ENCODE results near the gene IL6R. TPM values are rescaled to one million over a fixed set of nuclear protein-coding genes. Genes with fewer than 3 reads are reported as not detected.
"Not testable (repeated sequence)": the region's sequence is repeated elsewhere in the genome, so short reads cannot be mapped to it uniquely, and the experiment has no call there.

The IL6R gene
- polyA plus RNA-seq, 3 donors = 6.5 to 8.2 (median 6.8) TPM

DNA sequence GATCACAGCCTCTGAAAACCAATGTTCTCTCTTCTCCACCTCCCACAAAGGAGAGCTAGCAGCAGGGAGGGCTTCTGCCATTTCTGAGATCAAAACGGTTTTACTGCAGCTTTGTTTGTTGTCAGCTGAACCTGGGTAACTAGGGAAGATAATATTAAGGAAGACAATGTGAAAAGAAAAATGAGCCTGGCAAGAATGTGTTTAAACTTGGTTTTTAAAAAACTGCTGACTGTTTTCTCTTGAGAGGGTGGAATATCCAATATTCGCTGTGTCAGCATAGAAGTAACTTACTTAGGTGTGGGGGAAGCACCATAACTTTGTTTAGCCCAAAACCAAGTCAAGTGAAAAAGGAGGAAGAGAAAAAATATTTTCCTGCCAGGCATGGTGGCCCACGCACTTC, 61.1 kb downstream of the IL6R start:
- no peak for DNase-seq (ENCODE audit: extremely low read depth in 1 of 11, low read depth in 9 of 11, low spot score in 4 of 11)

DNA sequence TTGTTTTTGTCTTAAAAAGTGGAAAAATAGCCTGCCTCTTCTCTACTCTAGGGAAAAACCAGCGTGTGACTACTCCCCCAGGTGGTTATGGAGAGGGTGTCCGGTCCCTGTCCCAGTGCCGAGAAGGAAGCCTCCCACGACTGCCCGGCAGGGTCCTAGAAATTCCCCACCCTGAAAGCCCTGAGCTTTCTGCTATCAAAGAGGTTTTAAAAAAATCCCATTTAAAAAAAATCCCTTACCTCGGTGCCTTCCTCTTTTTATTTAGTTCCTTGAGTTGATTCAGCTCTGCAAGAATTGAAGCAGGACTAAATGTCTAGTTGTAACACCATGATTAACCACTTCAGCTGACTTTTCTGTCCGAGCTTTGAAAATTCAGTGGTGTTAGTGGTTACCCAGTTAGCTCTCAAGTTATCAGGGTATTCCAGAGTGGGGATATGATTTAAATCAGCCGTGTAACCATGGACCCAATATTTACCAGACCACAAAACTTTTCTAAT, 61.8 kb downstream of the IL6R start:
- DNase-seq (ENCODE audit: extremely low read depth in 1 of 11, low read depth in 9 of 11, low spot score in 4 of 11) = no peak

DNA sequence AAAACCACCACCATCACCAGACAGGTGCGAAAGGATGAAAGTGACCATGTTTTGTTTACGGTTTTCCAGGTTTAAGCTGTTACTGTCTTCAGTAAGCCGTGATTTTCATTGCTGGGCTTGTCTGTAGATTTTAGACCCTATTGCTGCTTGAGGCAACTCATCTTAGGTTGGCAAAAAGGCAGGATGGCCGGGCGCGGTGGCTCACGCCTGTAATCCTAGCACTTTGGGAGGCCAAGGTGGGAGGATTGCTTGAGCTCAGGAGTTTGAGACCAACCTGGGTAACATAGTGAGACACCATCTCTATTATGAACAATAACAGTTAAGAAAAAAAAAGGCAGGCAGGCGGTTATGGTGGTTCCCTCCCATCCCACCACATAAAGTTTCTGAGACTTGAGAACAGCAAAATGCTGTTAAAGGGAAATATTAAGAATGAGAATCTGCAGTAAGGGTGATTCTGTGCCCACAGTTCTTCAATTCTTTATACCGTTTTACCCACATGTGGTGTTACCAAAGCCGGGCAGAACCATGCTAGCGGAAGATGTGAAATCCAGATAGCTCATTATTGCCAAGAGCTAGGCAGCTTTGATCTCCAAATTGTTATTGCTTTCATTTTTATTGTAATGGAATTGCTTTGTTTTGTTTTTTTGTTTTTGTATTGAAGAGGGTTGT, 62.4 kb downstream of the IL6R start:
- no peak for DNase-seq (ENCODE audit: extremely low read depth in 1 of 11, low read depth in 9 of 11, low spot score in 4 of 11)

DNA sequence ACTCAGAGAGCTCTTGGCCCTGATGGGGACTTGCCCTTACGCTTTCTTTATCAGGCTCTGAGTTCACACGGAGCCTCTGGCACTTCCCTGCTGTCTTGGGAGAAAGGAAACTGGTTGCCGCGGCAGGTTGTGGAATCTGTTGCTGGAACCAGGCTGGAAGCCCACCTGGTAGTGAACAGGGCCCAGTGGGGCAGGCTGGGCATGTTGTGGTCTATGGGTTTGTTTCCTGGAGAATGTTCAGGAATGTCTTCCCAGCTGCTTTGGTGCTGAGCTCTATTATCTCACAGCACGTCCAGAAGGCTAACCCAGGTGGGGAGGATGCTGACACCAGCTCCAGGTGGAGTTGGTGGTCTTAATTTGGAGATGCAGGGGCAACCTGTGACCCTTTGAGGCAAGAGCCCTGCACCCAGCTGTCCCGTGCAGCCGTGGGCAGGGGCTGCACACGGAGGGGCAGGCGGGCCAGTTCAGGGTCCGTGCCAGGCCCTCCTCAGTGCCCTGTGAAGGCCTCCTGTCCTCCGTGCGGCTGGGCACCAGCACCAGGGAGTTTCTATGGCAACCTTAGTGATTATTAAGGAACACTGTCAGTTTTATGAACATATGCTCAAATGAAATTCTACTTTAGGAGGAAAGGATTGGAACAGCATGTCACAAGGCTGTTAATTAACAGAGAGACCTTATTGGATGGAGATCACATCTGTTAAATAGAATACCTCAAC, 63.5 kb downstream of the IL6R start:
- no peak for DNase-seq (ENCODE audit: extremely low read depth in 1 of 11, low read depth in 9 of 11, low spot score in 4 of 11)

DNA sequence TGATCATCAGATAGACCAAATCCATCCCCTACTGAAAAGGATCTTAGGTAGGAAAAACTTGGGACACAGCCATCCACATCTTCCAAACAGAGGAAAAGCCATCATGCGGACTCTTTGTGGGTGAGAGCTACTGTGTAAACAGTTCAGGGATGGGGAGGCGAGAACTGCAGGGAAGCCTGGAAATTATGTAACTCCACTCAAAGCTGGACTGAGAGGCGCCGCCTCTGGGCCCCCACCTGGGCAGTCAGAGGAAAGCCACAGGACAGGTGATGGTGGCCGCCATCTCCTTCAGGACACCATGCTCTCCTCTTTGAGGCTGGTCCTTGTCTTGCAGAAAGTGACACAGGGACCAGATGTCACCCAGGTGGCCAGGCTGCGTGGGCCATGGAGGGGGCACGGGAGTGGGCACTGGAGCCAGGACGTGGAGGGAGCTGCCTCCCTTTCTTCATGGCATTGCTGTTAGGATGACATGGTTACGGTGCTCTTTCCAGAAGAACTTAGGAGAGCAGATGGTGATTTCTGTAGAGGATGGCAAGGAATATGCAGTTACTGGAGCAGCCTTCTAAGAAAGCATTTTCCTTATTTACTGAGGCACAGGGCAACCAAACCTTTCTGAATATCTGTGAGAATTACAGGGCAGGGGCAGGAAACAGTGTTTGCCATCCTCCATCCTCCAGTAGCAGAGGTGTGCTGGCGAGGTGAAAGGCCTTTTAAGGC, 64.9 kb downstream of the IL6R start:
- DNase-seq (ENCODE audit: extremely low read depth in 1 of 11, low read depth in 9 of 11, low spot score in 4 of 11) = no peak

DNA sequence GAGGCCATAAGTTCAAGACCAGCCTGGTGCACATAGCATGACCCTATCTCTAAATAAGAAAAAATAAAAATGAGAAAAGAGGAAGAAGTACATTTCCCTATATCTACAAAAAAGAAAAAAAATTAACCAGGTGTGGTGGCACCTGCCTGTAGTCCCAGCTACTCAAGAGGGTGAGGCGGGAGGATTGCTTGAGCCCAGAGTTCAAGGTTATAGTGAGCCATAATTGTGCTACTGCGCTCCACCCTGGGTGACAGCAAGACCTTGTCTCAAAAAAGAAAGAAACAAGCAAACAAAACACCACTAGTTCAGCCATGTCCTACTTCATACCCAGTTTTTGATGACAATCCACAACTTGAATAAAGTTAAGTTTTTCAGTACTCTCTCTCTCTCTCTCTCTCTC, 66.2 kb downstream of the IL6R start:
- DNase-seq (ENCODE audit: extremely low read depth in 1 of 11, low read depth in 9 of 11, low spot score in 4 of 11) = no peak

DNA sequence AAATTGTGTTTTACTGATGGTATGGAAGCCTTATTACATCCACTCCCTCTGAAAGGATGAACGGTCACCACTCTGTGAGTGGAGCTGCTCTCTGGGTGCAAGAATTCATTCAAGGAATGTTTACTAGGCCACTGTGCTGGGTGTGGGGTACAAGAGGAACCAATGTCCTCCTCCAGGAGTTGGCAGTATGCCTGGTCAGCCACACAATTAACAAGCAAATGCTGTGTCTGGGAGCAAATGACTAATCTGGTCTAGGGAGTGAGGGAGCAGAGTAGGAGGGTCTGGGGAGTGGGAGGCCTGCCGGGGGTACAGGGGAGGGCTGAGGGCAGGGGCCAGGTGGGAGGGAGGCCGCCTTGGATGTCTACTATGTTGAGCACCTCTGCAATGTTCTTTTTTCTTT, 69.7 kb downstream of the IL6R start:
- DNase-seq (ENCODE audit: extremely low read depth in 1 of 11, low read depth in 9 of 11, low spot score in 4 of 11) = no peak

DNA sequence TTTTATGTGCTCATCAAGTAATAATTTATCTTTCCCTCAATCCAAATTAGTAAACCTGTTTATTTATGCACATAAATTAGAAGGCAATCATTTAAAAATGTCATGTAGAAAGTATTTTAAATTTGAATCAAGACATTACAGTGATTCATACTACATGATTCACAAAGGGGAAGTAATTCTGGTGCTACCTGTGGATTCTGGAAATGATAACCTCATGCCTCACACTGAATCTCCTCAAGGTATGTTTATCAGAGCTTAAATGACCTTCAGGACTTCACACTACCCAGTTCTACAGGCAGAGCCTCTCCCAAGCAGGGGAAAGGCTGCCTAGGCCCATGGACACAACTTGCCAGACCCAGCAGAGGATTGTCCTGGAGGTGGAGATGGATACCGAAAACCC, 71.6 kb downstream of the IL6R start:
- DNase-seq (ENCODE audit: extremely low read depth in 1 of 11, low read depth in 9 of 11, low spot score in 4 of 11) = no peak

DNA sequence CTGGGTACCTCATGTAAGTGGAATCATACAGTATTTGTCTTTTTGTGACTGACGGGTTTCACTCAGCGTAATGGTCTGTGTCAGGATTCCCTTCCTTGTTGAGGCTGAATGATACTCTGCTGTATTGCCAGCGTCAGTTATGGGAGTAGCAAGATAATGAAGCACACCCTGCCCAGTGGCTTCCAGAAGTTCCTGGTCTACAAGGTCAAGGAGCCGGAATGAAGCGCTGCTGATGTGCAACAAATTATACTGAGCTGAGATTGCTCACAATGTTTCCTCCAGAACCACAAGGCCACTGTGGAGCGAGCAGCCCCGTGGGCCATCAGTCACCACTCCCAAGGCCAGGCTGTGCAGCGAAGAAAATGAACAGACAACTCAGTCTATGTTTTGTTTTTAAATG, 72.9 kb downstream of the IL6R start:
- no peak for DNase-seq (ENCODE audit: extremely low read depth in 1 of 11, low read depth in 9 of 11, low spot score in 4 of 11)

DNA sequence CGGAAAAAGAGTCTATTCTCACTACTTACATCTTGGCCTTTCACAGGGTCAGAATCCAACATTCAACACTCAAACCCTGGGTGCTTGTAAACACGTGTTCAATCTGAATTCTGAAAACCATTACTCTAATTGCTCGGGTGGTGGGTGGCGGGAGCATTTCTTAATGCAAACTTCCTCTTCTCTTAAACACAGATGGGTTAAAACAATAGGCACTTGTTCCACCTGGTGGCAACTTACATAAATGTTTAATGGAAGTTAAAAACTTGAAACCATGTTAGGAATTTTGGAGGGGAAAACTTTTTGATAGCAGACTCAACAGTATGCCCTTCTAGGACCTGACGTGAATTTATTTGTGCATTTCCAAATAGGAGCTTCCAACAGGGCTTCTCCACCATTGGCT, 73.5 kb downstream of the IL6R start:
- DNase-seq (ENCODE audit: extremely low read depth in 1 of 11, low read depth in 9 of 11, low spot score in 4 of 11) = no peak

DNA sequence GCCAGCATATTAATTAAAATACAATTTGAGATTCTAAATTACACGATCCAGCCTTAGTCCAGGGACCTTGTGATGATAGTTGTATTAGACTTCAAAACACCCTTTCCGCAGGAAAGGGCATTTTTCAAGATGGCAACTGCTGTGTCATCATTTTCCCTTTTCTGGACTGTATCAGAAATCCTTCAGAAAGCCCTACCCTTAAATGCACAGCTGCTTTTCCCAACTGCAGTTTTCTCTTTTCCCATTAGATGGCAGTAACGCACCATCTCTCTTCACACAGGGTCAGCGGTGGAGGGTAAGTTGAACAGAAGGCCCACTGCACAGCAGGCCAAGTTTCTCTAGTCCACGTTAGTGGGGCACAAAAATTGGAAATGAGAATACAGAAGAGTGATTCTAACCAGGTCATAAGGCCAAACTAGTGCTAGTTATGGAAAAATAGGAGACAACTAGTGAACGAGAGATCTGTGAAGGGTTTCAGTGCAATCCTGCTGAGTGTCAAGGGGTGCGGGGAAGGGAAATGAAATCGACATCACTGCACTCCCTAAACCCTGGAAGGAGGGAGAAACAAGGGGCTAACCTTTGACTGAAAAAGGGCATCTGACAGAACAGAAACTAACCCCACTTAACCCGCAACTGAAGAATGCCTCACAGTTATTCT, 74.8 kb downstream of the IL6R start:
- peak; percentile 70 to 86 (median 76) for DNase-seq (ENCODE audit: extremely low read depth in 1 of 11, low read depth in 9 of 11, low spot score in 4 of 11)

DNA sequence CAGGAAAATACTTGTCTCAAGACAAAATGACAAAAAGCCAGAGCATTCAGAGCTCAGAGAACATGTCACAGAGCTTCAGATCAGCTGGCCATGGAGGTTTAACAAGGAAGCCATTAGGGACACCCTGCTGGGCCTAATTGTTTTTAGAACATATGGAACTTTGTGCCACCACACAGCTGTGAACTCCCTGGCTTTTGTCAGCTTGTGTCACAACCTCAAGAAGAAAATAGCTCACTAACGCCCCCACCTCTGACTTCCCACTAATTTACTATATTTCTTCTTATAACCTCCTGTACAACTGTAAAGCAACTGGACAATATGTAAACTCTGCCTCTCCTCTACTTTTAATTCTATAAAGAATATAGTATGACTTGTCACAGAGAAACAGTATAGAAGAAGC, 75.9 kb downstream of the IL6R start:
- DNase-seq (ENCODE audit: extremely low read depth in 1 of 11, low read depth in 9 of 11, low spot score in 4 of 11) = no peak

DNA sequence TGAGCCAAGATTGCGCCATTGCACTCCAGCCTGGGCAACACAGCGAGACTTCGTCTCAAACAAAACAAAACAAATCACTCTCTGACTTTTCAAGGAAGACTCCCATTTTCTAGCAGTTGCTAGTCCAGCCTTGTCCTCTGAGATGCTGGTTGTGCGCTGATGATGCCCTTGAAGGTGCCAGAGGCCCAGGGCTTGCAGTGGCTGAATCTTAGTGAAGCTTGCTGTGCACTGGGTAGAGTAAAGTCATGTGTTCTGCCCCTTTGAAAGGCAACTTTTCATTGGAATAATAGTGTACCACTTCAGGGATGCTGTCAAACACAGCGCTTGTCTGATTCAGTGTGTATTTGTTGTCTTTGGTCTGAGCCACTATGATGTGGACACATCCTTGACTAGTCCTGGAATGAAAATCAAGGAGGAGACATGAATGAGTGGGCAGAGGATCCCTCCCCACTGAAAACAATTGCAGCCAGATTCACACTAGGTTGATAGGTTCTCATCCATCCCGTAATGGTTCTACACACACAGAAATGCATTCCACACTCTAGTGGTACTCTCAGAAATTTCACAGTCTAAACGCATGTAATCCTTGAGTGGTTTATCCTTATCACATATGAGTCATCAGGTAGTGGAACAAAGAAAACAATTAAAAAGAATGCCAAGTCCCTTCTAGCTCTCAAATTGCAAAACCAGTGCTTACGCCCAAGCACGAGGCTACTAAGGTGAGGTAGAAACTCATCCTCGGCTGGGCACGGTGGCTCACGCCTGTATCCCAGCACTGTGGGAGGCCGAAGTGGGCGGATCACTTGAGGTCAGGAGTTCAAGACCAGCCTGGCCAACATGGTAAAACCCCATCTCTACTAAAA, 79.0 kb downstream of the IL6R start:
- no peak for DNase-seq (ENCODE audit: extremely low read depth in 1 of 11, low read depth in 9 of 11, low spot score in 4 of 11)

DNA sequence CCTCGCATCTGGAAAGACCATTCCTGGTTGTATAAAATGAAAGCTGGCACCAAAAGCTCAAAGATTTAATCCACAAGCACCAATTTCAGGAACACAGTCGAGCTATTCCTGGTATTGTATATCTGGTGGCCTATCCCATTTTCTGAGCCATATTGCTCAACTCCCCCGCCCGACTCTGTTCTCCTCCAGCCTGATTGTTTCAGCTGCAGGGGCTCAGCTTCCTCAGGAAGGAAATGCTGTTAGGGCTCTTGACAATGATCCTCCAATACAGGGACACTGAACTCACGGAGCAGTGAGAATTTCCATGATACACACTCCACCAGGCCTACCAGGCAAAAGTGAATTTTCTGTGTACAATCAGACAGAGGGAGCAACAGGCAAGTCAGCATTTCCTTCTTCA, 80.0 kb downstream of the IL6R start:
- DNase-seq (ENCODE audit: extremely low read depth in 1 of 11, low read depth in 9 of 11, low spot score in 4 of 11) = no peak

DNA sequence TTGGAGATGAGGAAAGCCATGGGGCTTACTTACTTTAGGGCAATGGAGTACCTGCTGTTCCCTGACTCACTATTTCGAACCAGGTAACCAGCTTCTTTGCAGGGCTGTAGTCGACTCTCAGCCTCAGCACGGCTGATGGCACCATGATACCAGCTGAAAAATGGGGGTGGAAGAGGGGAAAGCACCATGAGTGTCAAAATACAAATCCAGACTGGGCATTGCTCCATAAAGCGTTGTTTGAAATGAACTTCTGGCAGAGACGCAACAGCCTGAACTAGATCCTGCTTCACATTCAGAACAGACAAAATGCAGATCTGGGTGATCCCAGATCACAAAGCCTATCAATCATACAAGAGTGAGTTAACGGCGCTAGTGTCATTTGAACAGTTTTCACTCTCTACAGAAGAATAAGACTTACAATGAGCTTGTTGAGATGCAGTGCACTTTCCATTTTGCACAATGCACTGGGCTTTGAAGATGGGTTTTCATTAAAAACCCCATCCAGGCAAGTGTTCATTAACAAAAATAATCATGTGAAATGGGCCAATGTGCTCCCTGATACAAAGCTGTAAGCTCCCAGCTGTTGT, 80.9 kb downstream of the IL6R start:
- DNase-seq (ENCODE audit: extremely low read depth in 1 of 11, low read depth in 9 of 11, low spot score in 4 of 11) = no peak

DNA sequence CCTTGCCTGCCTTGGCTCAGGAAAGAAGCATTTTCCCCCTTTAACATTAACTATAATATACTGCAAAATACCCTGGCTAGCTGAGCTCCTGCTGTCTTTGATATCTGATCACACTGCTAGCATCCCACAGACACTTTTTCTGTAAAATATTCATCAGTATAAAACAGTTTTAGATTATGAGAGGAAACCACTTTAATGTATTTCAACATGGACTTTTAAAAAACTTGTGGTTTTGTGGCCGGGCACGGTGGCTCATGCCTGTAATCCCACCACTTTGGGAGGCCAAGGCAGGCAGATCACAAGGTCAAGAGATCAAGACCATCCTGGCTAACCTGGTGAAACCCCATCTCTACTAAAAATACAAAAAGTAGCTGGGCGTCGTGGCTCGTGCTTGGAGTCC, 81.6 kb downstream of the IL6R start:
- DNase-seq (ENCODE audit: extremely low read depth in 1 of 11, low read depth in 9 of 11, low spot score in 4 of 11) = not testable (repeated sequence)

DNA sequence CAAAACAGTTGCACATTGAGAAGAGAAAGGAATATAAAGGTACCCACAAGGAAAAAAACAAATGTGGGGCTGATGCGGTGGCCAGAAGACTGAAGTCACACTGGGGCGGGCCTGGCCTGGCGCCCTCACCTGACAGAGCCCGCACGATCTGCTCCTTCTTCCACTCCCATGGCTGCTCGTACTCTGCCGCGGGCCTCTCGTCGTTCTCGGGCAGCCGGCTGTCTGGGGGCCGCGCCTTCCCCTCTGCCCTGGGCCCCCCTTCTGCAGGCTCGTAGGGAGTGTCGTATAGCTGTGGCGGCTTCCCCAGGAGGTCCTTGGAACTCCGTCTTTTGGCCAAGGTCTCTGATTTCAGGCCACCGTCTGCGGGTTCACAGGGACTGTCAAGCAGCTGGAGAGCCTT, 83.8 kb downstream of the IL6R start:
- no peak for DNase-seq (ENCODE audit: extremely low read depth in 1 of 11, low read depth in 9 of 11, low spot score in 4 of 11)

DNA sequence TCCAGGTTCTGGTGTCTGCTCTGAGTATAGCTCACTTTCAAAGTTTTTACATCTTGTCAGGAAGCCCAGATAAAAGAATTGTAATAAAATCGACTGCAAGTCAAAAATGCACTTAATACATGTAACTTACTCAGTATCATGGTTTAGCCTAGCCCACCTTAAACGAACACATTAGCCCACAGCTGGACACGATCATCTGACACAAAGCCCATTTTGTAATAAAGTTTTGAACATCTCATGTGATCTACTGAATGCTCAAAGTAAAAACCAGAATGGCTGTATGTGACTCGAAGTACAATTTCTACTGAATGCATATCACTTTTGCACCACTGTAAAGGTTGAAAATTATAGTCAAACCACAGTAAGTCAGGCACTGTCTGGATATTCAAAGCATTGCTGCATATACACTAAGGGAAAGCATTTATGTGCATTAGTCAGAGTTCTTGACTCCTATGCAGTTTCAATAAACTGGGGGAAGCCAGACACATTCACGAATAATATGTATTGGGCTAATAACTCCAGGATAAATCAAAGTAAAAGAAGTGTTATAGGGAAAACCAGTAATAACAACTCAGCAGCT, 84.6 kb downstream of the IL6R start:
- DNase-seq (ENCODE audit: extremely low read depth in 1 of 11, low read depth in 9 of 11, low spot score in 4 of 11) = no peak

Measured in renal cortex interstitium (tissue), 11 donors.